Ishikawa (cell line): Measurements from ENCODE around the gene ACMSD.

Experiments used
- EP300 ChIP-seq: IDR thresholded peaks from 2 replicates; pipeline ENCODE4 v1.6.1; 2012; ENCODE audit warnings: borderline replicate concordance
- FOXM1 ChIP-seq: IDR thresholded peaks from 2 replicates; pipeline ENCODE4 v1.6.1; 2012; ENCODE audit warnings: low read depth, borderline replicate concordance
- MAX ChIP-seq: IDR thresholded peaks from 2 replicates; pipeline ENCODE4 v1.6.1; 2012
- TEAD4 ChIP-seq: IDR thresholded peaks from 2 replicates; pipeline ENCODE4 v1.6.1; 2012
- USF1 ChIP-seq: IDR thresholded peaks from 2 replicates; pipeline ENCODE4 v1.6.1; 2012
- YY1 ChIP-seq: IDR thresholded peaks from 2 replicates; pipeline ENCODE4 v1.6.1; 2012; ENCODE audit warnings: low read depth

- TF ChIP-seq USF1 (no peak), MAX (no peak), YY1 (no peak), EP300 (no peak), FOXM1 (no peak), TEAD4 (no peak)
Observed at GRCh38 chr2:134845719-134846118, 7.3 kb downstream of the ACMSD start.
